C4-2B (cell line): ENCODE data around the gene MAP4K1.

Experiments
- H3K27ac ChIP-seq: fragments of 450-650 bp; 2 replicates; pipeline ENCODE4 v1.5.1; 2017
- CTCF ChIP-seq: fragments of 450-650 bp; conservative IDR thresholded peaks from 2 replicates; pipeline ENCODE4 v1.5.1; 2017; ENCODE audit warnings: mild to moderate bottlenecking
- ZFX ChIP-seq: fragments of 450-650 bp; IDR thresholded peaks from 2 replicates; pipeline ENCODE4 v1.6.1; 2017

MAP4K1 gene

GRCh38 chr19:38543286-38543806, 74.4 kb downstream of the MAP4K1 start:
- H3K27ac ChIP-seq, result peak overlapping the region; percentile 11; the same call in 1 of the 2 replicates

GRCh38 chr19:38542040-38542439, 75.7 kb downstream of the MAP4K1 start:
- no peak overlapping the region for H3K27ac ChIP-seq
- TF ChIP-seq CTCF, result no peak
- no peak for TF ChIP-seq ZFX

More at GRCh38 chr19:38543286-38543806, 74.4 kb downstream of the MAP4K1 start:
- no peak for TF ChIP-seq CTCF
- no peak for TF ChIP-seq ZFX

- no peak overlapping the region for H3K27ac ChIP-seq
- TF ChIP-seq ZFX (no peak), CTCF (no peak)
Observed at GRCh38 chr19:38539751-38540150, 78.0 kb downstream of the MAP4K1 start.

GRCh38 chr19:38538793-38539528, 78.8 kb downstream of the MAP4K1 start:
- TF ChIP-seq CTCF (no peak), ZFX (no peak)
- no peak overlapping the region for H3K27ac ChIP-seq

GRCh38 chr19:38538386-38538785, 79.4 kb downstream of the MAP4K1 start:
- H3K27ac ChIP-seq, result no peak overlapping the region
- no peak for TF ChIP-seq ZFX
- TF ChIP-seq CTCF, result no peak
